Activated naive CD4-positive, alpha-beta T cell treated with anti-CD3 and anti-CD28 coated beads, Interleukin-2, amount 50 U/mL, for 24 hours (primary cell): Measurements from ENCODE around the gene RBMS3.

Source experiments
- H3K27ac Mint-ChIP-seq: one replicate; pipeline ENCODE4 v1.8.0; 2021; ENCODE audit warnings: mild to moderate bottlenecking, mixed read lengths
- H3K27me3 Mint-ChIP-seq: one replicate; pipeline ENCODE4 v1.8.0; 2021; ENCODE audit warnings: mixed read lengths
- H3K36me3 Mint-ChIP-seq: one replicate; pipeline ENCODE4 v1.8.0; 2021; ENCODE audit warnings: mixed read lengths
- H3K4me1 Mint-ChIP-seq: one replicate; pipeline ENCODE4 v1.8.0; 2021; ENCODE audit warnings: mixed read lengths
- H3K4me3 Mint-ChIP-seq: one replicate; pipeline ENCODE4 v1.8.0; 2021; ENCODE audit warnings: mild to moderate bottlenecking, mixed read lengths
- H3K9me3 Mint-ChIP-seq: one replicate; pipeline ENCODE4 v1.8.0; 2021; ENCODE audit warnings: mixed read lengths

RBMS3 gene

DNA sequence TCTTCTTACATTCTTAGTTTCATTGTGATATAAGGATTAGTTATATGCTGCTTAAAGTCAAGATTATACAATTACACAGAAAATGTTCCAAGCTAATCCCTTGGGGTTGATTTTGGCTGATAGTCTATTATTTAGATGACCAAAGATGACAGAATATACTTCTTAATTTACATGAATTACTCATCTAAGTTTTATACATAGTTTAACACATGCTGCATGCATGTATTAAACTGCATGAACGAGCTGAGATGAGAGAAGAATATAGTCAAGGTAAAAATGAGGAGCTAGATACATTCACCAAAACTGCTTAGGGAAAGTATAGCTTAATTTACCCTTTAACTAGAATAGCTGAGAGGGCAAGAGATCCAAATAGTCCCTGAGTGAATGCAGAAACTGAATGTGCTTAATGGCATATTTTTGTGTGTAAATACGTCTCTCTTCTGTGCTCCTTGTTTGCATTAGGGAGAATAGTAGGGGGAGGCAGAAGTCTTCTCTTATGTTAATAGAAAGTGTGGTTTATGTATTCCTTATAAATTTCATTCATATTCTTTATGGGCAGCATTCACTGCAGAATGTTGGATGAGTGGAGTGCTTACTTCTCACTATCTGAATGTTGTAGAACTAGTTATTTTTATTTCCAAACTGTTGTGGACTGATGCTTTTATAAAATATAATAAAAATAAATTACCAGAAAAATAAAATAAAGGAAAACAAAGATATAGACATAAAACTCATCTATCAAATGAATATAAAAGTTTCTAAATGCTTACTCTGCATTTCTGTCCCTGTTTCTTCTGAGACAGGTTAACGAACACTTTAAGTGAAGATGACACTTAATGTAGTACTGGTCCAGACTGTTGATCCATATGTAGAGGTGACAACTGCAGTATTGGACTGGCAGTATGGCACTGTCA, 327.8 kb downstream of the RBMS3 start:
- Mint-ChIP-seq H3K9me3 (no peaks in the 10 kb centered on the region), H3K4me3 (no peak overlapping the region), H3K27me3 (no peaks in the 10 kb centered on the region), H3K27ac (no peak overlapping the region), H3K36me3 (no peaks in the 10 kb centered on the region), H3K4me1 (no peaks in the 10 kb centered on the region)

DNA sequence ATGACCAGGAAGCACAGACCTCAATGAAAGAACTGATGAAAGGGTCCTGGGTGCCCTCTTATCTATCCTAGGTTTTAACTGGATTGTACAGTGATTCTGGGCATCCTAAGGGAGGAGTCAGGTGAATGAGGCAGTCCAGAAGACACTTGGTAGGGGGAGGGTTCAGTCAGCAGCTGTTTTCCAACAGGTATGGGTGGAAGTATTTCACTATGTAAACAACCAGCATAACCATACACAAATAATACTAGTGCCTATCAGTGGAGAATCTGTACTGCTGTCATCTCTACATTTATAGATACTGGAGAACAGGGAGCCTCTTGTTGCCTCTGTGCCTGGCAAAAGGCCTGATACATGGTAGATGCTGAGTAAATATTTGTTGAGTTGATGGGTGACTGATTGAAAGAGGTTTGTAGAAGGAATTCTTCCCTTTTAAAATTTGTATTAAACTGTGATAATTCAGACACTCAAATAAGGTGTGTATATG, 328.5 kb downstream of the RBMS3 start:
- Mint-ChIP-seq H3K27ac (no peak overlapping the region), H3K9me3 (no peaks in the 10 kb centered on the region), H3K36me3 (no peaks in the 10 kb centered on the region), H3K4me1 (no peaks in the 10 kb centered on the region), H3K4me3 (no peak overlapping the region), H3K27me3 (peaks cover 2% of the 10 kb centered on the region)

GRCh38 chr3:29610781-29611180, 329.9 kb downstream of the RBMS3 start:
- Mint-ChIP-seq H3K36me3 (no peaks in the 10 kb centered on the region), H3K27me3 (peaks cover 2% of the 10 kb centered on the region), H3K4me3 (no peak overlapping the region), H3K27ac (no peak overlapping the region), H3K9me3 (no peaks in the 10 kb centered on the region), H3K4me1 (no peaks in the 10 kb centered on the region)

DNA sequence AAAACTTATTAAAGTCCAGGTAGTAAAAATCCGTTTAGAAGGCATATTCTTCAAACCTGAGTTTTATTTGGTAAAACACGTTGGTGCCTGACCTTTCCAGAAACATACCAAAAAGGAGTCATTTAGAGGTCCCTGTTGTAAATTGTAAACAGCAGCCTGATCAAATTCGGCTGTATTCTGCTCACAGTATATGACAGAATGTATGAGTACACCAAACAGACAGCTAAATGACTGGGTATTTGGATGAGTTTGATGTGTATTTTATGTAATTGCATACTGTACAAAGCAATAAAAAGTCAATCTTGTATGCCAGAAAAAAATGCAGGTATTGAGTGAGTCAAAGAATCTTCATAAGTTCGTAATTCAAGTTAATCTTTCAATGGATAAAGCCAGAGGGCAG, 330.4 kb downstream of the RBMS3 start:
- Mint-ChIP-seq H3K4me1 (no peaks in the 10 kb centered on the region), H3K27ac (no peak overlapping the region), H3K4me3 (no peak overlapping the region), H3K27me3 (peaks cover 2% of the 10 kb centered on the region), H3K36me3 (no peaks in the 10 kb centered on the region), H3K9me3 (no peaks in the 10 kb centered on the region)

- H3K4me3 Mint-ChIP-seq = no peak overlapping the region
- peaks cover 2% of the 10 kb centered on the region for H3K27me3 Mint-ChIP-seq
- no peaks in the 10 kb centered on the region for H3K36me3 Mint-ChIP-seq
- H3K4me1 Mint-ChIP-seq = no peaks in the 10 kb centered on the region
- H3K9me3 Mint-ChIP-seq = no peaks in the 10 kb centered on the region
- no peak overlapping the region for H3K27ac Mint-ChIP-seq
Measured at GRCh38 chr3:29612536-29612935, 331.7 kb downstream of the RBMS3 start.

- no peak overlapping the region for H3K4me3 Mint-ChIP-seq
- no peaks in the 10 kb centered on the region for H3K4me1 Mint-ChIP-seq
- H3K27me3 Mint-ChIP-seq = peaks cover 3% of the 10 kb centered on the region
- no peaks in the 10 kb centered on the region for H3K9me3 Mint-ChIP-seq
- H3K27ac Mint-ChIP-seq = no peak overlapping the region
- H3K36me3 Mint-ChIP-seq = no peaks in the 10 kb centered on the region
Measured at GRCh38 chr3:29614954-29615353, 334.1 kb downstream of the RBMS3 start.

DNA sequence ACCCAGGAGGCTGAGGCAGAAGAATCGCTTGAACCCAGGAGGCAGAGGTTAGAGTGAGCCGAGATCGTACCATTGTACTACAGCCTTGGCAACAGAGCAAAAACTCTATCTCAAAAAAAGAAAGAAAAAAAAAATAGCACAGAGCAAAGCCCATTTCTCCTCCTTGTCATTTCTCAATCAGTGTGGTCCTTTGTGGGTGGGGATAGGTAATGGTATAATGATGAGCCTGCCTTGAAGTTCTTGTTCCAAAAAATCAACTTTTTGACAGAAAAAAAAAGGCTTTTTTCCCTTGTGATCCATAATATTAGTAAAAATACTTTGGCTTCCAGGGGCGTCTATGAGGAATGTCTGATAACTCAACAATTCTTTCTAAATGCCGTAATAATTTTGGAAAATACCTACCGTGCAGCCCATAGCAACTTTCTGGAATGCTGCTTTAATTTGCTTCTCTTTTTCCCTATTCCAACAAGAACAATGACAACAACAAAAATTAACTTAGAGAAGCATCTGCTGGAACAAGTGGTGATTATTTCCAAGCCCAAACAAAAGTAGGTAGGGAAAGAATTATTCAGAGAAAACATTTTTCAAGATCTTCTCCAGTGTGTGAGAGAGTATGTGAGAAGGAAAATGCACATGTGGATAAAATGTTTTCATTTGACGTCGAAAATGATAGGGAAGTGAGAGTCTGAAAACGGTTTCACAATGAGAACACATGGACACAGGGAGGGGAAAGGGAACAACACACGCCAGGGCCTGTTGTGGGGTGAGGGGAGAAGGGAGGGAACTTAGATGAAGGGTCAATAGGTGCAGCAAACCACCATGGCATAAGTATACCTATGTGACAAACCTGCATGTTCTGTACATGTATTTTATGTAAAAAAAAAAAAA, 337.8 kb downstream of the RBMS3 start:
- Mint-ChIP-seq H3K27ac (no peak overlapping the region), H3K27me3 (peaks cover 3% of the 10 kb centered on the region), H3K4me1 (no peaks in the 10 kb centered on the region), H3K9me3 (no peaks in the 10 kb centered on the region), H3K36me3 (no peaks in the 10 kb centered on the region), H3K4me3 (no peak overlapping the region)

DNA sequence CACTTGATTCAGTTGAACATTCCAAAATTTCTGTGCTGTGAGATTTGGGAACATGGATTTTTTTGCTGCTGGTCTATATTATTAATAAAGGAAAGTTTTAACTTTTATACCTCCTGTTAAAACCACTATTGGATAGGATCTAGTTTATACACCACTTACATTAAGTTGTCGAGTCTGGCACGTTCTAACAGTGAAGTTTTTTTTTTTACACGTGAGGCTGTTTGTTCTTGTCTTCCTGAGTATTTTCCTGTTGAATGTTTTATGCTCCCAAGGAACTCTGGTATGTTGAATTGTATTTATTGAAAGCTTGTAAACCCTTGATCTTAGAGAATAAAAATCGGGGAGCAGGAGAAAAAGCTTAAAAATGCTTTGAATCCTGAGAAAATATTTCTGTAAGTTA, 338.8 kb downstream of the RBMS3 start:
- Mint-ChIP-seq H3K36me3 (no peaks in the 10 kb centered on the region), H3K27ac (no peak overlapping the region)

DNA sequence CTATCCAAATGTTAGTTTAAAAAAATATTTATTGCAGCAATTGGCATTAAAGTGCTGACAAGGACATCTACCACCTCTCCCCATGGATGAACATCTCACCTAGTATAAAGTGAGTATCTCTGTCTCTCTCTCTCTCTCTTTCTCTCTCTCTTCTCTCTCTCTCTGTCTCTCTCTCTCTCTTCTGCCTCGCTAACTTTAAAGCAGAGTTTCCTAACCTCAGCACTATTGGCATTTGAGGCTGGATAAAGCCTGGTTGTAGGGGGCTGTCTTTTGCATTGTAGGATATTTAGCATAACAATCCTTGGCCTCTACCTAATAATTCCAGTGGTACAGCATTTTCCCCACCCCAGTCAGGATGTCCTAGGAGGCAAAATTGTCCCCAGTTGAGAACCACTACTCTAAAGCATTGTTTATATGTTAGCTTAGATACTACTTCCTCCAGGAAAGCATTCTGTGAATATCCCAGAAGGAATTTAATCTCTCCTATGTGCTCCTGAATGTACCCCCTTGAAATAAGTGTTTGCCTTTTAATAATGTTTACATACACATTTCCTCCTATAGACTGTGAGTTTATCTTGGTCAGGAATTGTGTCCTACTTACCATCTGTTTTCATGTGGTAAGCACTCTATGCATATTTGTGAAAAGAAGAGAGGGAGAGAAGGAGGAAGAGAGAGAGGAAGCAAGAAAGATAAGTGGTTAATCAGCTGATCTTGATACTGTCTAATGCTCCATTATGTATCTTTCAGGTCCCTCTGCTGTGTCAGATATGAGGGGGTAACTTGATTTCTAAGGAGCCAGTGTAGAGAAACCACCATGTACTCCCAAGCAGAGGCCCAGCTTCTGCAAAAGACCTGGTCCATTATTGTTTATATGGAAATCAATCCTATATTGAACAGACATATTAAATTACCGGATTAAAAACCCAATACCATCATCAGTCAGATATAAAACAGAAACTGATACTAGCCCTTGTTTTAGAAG, 346.6 kb downstream of the RBMS3 start:
- H3K27me3 Mint-ChIP-seq = no peaks in the 10 kb centered on the region
- H3K4me3 Mint-ChIP-seq = no peak overlapping the region
- H3K36me3 Mint-ChIP-seq = no peaks in the 10 kb centered on the region
- no peaks in the 10 kb centered on the region for H3K9me3 Mint-ChIP-seq
- no peaks in the 10 kb centered on the region for H3K4me1 Mint-ChIP-seq
- H3K27ac Mint-ChIP-seq = no peak overlapping the region

More for the DNA sequence above, 338.8 kb downstream of the RBMS3 start:
- Mint-ChIP-seq H3K4me1 (no peaks in the 10 kb centered on the region), H3K4me3 (no peak overlapping the region), H3K27me3 (peaks cover 2% of the 10 kb centered on the region), H3K9me3 (no peaks in the 10 kb centered on the region)

- Mint-ChIP-seq H3K4me3 (no peak overlapping the region), H3K27me3 (no peaks in the 10 kb centered on the region), H3K4me1 (no peaks in the 10 kb centered on the region)
Measured at GRCh38 chr3:29628795-29629194, 347.9 kb downstream of the RBMS3 start.

DNA sequence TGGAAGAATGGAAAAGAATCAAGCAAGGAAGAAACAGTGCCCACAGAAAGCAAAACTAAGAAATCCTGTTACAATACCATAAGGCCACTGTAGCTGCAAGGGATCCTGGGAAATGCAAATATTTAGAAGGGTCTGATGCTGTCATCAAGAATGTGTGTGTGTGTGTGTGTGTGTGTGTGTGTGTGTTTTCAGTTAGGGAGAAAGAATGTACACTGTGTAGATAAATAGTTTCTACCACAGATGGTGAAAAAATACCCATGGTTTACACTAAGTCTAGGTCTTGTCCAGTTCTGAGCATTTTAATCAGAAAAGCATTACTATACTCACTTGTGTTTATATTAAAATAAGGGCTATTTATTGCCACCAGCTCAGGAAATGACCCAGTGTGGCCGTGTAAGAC, 355.0 kb downstream of the RBMS3 start:
- Mint-ChIP-seq H3K9me3 (no peaks in the 10 kb centered on the region), H3K4me1 (no peaks in the 10 kb centered on the region), H3K36me3 (no peaks in the 10 kb centered on the region), H3K27me3 (peaks cover 1% of the 10 kb centered on the region), H3K27ac (no peak overlapping the region), H3K4me3 (no peak overlapping the region)

More at GRCh38 chr3:29628795-29629194, 347.9 kb downstream of the RBMS3 start:
- H3K36me3 Mint-ChIP-seq = no peaks in the 10 kb centered on the region
- H3K9me3 Mint-ChIP-seq = no peaks in the 10 kb centered on the region
- H3K27ac Mint-ChIP-seq = no peak overlapping the region

DNA sequence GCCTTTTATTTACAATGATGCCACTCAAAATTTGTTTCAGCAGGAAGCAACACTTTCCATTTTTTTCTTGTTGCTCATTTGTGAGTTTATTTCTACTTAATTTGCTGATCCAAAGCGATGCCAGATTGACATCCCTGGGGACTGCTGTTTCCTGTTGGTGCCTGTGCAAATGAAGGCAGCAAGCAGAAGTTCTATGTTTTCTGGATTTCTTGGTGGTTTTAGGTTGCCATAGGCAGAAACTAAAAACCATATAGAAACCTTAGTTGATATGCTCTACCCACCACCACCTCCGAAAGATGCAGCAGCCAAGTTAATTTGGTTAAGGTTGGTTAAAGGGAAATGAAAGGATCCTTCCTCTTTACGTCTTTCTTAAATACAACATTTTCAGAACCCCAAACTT, 356.2 kb downstream of the RBMS3 start:
- no peaks in the 10 kb centered on the region for H3K4me1 Mint-ChIP-seq
- H3K9me3 Mint-ChIP-seq = no peaks in the 10 kb centered on the region
- H3K4me3 Mint-ChIP-seq = no peak overlapping the region

DNA sequence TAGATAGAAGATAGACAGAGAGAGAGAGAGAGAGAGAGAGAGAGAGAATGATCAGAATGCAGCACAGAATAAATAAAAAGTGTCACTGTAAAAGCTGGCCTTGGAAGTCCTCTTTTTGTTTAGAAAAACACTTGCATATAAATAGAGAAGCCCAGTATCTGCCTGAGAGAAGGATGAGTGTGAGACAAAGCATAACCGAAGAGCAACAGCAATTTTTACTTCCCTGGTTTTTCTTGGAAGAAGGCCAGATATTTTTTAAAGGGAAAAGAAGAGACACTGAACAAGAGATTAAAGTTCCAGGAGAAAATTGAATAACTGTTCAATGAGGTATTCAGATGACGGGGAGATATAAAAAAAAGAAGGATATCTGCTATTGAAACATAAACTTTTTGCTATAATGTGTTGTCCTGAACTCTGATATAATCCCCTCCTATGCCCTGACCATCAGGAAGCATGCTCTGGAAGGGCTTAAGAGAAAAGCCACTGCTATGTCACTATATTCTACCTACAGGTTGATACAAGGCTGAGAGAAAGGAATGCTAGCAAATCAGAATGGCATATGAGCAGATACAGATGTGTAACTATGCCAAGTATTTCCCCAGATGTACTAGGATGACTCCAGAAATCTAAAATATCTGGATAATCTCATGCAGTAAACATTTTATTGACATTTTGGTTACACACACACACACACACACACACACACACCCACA, 358.9 kb downstream of the RBMS3 start:
- Mint-ChIP-seq H3K27ac (no peak overlapping the region), H3K27me3 (peaks cover 1% of the 10 kb centered on the region), H3K4me3 (no peak overlapping the region), H3K36me3 (no peaks in the 10 kb centered on the region), H3K4me1 (no peaks in the 10 kb centered on the region), H3K9me3 (no peaks in the 10 kb centered on the region)

More for the DNA sequence above, 356.2 kb downstream of the RBMS3 start:
- Mint-ChIP-seq H3K36me3 (no peaks in the 10 kb centered on the region), H3K27ac (no peak overlapping the region), H3K27me3 (peaks cover 1% of the 10 kb centered on the region)

GRCh38 chr3:29642393-29643033, 361.6 kb downstream of the RBMS3 start:
- H3K36me3 Mint-ChIP-seq = no peaks in the 10 kb centered on the region
- H3K4me3 Mint-ChIP-seq = no peak overlapping the region
- peaks cover 2% of the 10 kb centered on the region for H3K27me3 Mint-ChIP-seq
- no peaks in the 10 kb centered on the region for H3K4me1 Mint-ChIP-seq
- no peak overlapping the region for H3K27ac Mint-ChIP-seq
- no peaks in the 10 kb centered on the region for H3K9me3 Mint-ChIP-seq
